HG02678 (cell line): Measurements from ENCODE around the gene CCDC93.
"Not testable (repeated sequence)": the region's sequence is repeated elsewhere in the genome, so short reads cannot be mapped to it uniquely, and the experiment has no call there.

Source experiments
- ATAC-seq: cut with Tn5 transposase; IDR thresholded peaks from one replicate; pipeline ENCODE4 v1.9.1; 2021; ENCODE audit warnings: mild to moderate bottlenecking, moderate library complexity; ENCODE audit not compliant: unreplicated experiment

CCDC93 gene

GRCh38 chr2:117957616-117958015, 56.3 kb downstream of the CCDC93 start:
- no peak for ATAC-seq

- no peak for ATAC-seq
These were observed 57.7 kb downstream of the CCDC93 start for GRCh38 chr2:117956036-117956796.

GRCh38 chr2:117953231-117953630, 60.6 kb downstream of the CCDC93 start:
- no peak for ATAC-seq

GRCh38 chr2:117952701-117953100, 61.2 kb downstream of the CCDC93 start:
- no peak for ATAC-seq

GRCh38 chr2:117952228-117952627, 61.6 kb downstream of the CCDC93 start:
- ATAC-seq = no peak

- no peak for ATAC-seq
These were observed 64.1 kb downstream of the CCDC93 start for GRCh38 chr2:117949806-117950205.

GRCh38 chr2:117948615-117949014, 65.3 kb downstream of the CCDC93 start:
- ATAC-seq = no peak

- no peak for ATAC-seq
These were observed 68.6 kb downstream of the CCDC93 start for GRCh38 chr2:117945296-117945695.

- no peak for ATAC-seq
These were observed 69.1 kb downstream of the CCDC93 start for GRCh38 chr2:117944816-117945215.

- no peak for ATAC-seq
These were observed 70.7 kb downstream of the CCDC93 start for GRCh38 chr2:117943013-117943672.

- no peak for ATAC-seq
These were observed 71.3 kb downstream of the CCDC93 start for GRCh38 chr2:117942551-117942950.

GRCh38 chr2:117941693-117942092, 72.2 kb downstream of the CCDC93 start:
- ATAC-seq = no peak

- no peak for ATAC-seq
These were observed 73.4 kb downstream of the CCDC93 start for GRCh38 chr2:117940436-117940835.

- ATAC-seq = no peak
These were observed 75.3 kb downstream of the CCDC93 start for GRCh38 chr2:117938611-117939010.

- no peak for ATAC-seq
These were observed 76.9 kb downstream of the CCDC93 start for GRCh38 chr2:117936871-117937428.

- ATAC-seq = no peak
These were observed 77.9 kb downstream of the CCDC93 start for GRCh38 chr2:117935954-117936353.

GRCh38 chr2:117935456-117935855, 78.4 kb downstream of the CCDC93 start:
- no peak for ATAC-seq

GRCh38 chr2:117933884-117934354, 80.0 kb downstream of the CCDC93 start:
- ATAC-seq = no peak

GRCh38 chr2:117931978-117932377, 81.9 kb downstream of the CCDC93 start:
- no peak for ATAC-seq

- ATAC-seq = no peak
These were observed 82.6 kb downstream of the CCDC93 start for GRCh38 chr2:117931266-117931665.

- no peak for ATAC-seq
These were observed 83.1 kb downstream of the CCDC93 start for GRCh38 chr2:117930775-117931174.

GRCh38 chr2:117923471-117923870, 90.4 kb downstream of the CCDC93 start:
- ATAC-seq = not testable (repeated sequence)
